ENCODE results near the gene RAD51B.
"Not testable (repeated sequence)": the region's sequence is repeated elsewhere in the genome, so short reads cannot be mapped to it uniquely, and the experiment has no call there.

RAD51B gene

DNA sequence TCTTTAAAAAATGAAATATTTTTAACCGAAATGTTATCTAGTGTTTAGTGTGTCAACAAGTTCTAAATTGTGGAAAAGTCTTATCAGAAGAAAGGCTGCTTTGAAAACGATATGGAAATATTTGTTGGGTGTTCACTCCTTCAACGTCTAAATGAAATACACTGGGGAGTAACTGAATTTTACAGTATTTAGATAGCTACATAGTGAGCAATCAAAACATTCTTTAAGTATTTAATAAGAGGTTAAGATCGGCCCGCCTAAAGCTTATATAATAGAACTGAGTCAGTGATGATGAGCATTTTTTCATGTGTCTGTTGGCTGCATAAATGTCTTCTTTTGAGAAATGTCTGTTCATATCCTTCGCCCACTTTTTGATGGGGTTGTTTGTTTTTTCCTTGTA is 228.3 kb downstream of the RAD51B start:
- Histone ChIP-seq H3K27me3 (replicated peaks) (no peaks in the 10 kb centered on the region), H3K36me3 (replicated peaks) (no peaks in the 10 kb centered on the region), H3K4me3 (ENCODE audit: low read depth, low read length) (no peak overlapping the region), H3K27ac (no peak overlapping the region)
- in situ Hi-C loops (cut with HindIII; ENCODE audit: low pct_ligation_motif_present, low sequenced_read_pairs), result no loop called here
- TF ChIP-seq, protein P1, sequence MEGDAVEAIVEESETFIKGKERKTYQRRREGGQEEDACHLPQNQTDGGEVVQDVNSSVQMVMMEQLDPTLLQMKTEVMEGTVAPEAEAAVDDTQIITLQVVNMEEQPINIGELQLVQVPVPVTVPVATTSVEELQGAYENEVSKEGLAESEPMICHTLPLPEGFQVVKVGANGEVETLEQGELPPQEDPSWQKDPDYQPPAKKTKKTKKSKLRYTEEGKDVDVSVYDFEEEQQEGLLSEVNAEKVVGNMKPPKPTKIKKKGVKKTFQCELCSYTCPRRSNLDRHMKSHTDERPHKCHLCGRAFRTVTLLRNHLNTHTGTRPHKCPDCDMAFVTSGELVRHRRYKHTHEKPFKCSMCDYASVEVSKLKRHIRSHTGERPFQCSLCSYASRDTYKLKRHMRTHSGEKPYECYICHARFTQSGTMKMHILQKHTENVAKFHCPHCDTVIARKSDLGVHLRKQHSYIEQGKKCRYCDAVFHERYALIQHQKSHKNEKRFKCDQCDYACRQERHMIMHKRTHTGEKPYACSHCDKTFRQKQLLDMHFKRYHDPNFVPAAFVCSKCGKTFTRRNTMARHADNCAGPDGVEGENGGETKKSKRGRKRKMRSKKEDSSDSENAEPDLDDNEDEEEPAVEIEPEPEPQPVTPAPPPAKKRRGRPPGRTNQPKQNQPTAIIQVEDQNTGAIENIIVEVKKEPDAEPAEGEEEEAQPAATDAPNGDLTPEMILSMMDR (IDR thresholded peaks at IDR 0.05; ENCODE audit: low read depth, low read length, missing control alignments), result no peak
- peak; percentile 46 for DNase-seq

DNA sequence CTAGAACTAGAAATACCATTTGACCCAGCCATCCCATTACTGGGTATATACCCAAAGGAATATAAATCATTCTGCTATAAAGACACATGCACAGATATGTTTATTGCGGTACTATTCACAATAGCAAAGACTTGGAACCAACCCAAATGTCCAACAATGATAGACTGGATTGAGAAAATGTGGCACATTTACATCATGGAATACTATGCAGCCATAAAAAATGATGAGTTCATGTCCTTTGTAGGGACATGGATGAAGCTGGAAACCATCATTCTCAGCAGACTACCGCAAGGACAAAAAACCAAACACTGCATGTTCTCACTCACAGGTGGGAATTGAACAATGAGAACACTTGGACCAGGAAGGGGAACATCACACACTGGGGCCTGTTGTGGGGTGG is 229.2 kb downstream of the RAD51B start:
- H3K36me3 ChIP-seq (replicated peaks); H3K4me3 ChIP-seq (ENCODE audit: low read depth, low read length); DNase-seq; H3K27me3 ChIP-seq (replicated peaks); H3K27ac ChIP-seq; in situ Hi-C loops (cut with HindIII; ENCODE audit: low pct_ligation_motif_present, low sequenced_read_pairs): not testable (repeated sequence)

DNA sequence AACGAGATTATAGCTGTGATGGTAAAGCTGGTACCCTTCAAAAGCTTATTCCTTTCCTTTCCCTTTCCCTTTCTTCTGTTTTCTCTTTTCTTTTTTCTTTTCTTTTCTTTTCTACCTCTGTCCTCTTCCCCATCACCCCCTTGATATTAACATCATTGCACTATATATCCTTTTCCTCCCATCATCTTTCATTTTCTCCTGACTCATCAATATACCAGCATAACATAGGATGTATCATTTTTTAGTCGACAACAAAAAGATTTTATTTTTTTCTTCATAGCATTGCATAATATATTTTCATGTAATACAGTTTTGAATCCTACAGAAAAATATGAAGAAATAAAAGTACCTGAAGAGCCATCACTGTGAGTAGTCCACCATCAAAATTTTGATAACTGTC is 230.6 kb downstream of the RAD51B start:
- in situ Hi-C loops (cut with HindIII; ENCODE audit: low pct_ligation_motif_present, low sequenced_read_pairs), result no loop called here
- TF ChIP-seq, protein P1 (IDR thresholded peaks at IDR 0.05; ENCODE audit: low read depth, low read length, missing control alignments), result no peak

DNA sequence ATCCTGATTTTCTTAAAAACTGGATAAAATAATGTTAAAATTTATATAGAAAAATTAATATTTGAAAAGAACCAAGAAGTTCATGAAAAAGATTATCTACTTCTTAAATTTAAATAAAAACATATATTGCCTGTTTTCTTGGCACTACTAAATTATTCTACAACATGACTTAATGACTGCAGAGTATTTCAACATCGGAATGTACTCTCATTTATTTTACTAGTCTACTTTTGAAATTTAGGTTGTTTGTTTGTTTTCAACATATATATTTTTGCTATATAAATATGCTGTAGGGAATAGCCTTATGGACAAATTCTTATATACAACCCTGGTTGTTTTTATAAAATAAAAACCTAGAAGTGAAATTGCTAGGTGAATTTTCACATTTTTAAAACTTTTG is 231.6 kb downstream of the RAD51B start:
- no peaks in the 10 kb centered on the region for H3K27me3 ChIP-seq (replicated peaks)
- H3K36me3 ChIP-seq (replicated peaks), result no peaks in the 10 kb centered on the region
- DNase-seq, result no peak
- H3K4me3 ChIP-seq (ENCODE audit: low read depth, low read length), result no peak overlapping the region
- no peak overlapping the region for H3K27ac ChIP-seq
- TF ChIP-seq, protein P1 (IDR thresholded peaks at IDR 0.05; ENCODE audit: low read depth, low read length, missing control alignments), result no peak
- in situ Hi-C loops (cut with HindIII; ENCODE audit: low pct_ligation_motif_present, low sequenced_read_pairs), result no loop called here

More for the DNA sequence above, 230.6 kb downstream of the RAD51B start:
- H3K27me3 ChIP-seq (replicated peaks), result no peaks in the 10 kb centered on the region
- no peak overlapping the region for H3K4me3 ChIP-seq (ENCODE audit: low read depth, low read length)
- no peak for DNase-seq
- no peak overlapping the region for H3K27ac ChIP-seq
- H3K36me3 ChIP-seq (replicated peaks), result no peaks in the 10 kb centered on the region

DNA sequence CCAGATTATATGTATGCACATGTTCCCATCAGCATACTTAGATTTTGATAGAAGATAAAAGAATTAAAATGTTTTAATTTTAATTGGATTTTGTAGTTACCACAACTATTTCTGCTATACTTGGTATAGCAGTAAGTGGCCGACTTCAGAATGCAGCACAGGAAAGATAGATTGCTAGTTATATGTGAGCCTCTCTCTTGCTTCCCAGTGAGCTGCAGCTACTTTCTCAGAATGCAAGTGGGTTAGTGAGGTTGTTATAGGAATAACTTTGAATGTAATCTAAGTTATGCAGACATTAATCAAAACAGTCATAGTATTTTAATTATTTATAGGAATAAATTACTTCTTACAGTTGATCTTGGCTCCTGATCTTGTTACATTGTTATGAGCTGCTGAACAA is 240.6 kb downstream of the RAD51B start:
- no peak overlapping the region for H3K27ac ChIP-seq
- H3K36me3 ChIP-seq (replicated peaks), result no peaks in the 10 kb centered on the region
- no peak for DNase-seq
- TF ChIP-seq, protein P1 (IDR thresholded peaks at IDR 0.05; ENCODE audit: low read depth, low read length, missing control alignments), result no peak
- in situ Hi-C loops (cut with HindIII; ENCODE audit: low pct_ligation_motif_present, low sequenced_read_pairs), result no loop called here
- H3K27me3 ChIP-seq (replicated peaks), result no peaks in the 10 kb centered on the region
- H3K4me3 ChIP-seq (ENCODE audit: low read depth, low read length), result no peak overlapping the region

DNA sequence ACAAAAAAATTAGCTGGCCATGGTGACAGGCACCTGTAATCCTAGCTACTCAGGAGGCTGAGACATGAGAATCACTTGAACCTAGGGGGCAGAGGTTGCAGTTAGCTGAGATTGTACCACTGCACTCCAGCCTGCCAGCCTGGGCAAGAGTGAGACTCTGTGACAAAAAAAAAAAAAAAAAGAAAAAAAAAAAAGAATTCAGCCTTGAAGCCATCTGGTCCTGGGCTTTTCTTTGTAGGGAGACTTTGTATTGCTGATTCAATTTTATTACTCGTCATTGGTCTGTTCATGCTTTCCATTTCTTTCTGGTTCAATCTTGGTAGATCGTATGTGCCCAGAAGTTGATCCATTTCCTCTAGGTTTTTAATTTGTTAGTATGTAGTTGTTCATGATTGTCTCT is 243.1 kb downstream of the RAD51B start:
- no peak overlapping the region for H3K27ac ChIP-seq
- no peak overlapping the region for H3K4me3 ChIP-seq (ENCODE audit: low read depth, low read length)
- no peaks in the 10 kb centered on the region for H3K27me3 ChIP-seq (replicated peaks)
- TF ChIP-seq, protein P1 (IDR thresholded peaks at IDR 0.05; ENCODE audit: low read depth, low read length, missing control alignments), result no peak
- no peaks in the 10 kb centered on the region for H3K36me3 ChIP-seq (replicated peaks)
- no peak for DNase-seq
- in situ Hi-C loops (cut with HindIII; ENCODE audit: low pct_ligation_motif_present, low sequenced_read_pairs), result no loop called here
